Trophoblast cell (in vitro differentiated cells and primary cell): Measurements from ENCODE around the gene SFRP4.

ENCODE experiments used
- DNase-seq, 2 donors: peaks; one replicate each; pipeline ENCODE4 v3.0.0-alpha.2; 2016
- H2AFZ ChIP-seq: 2 replicates; pipeline ENCODE4 v1.6.1; 2013; ENCODE audit warnings: low read length, moderate library complexity, mild to moderate bottlenecking; ENCODE audit not compliant: insufficient read depth, poor library complexity
- H2AK5ac ChIP-seq: 2 replicates; pipeline ENCODE4 v1.6.1; 2013; ENCODE audit warnings: mild to moderate bottlenecking, low read length
- H2BK120ac ChIP-seq: 2 replicates; pipeline ENCODE4 v1.6.1; 2013; ENCODE audit warnings: low read length, mild to moderate bottlenecking, moderate library complexity; ENCODE audit not compliant: insufficient read depth, poor library complexity
- H2BK12ac ChIP-seq: 2 replicates; pipeline ENCODE4 v1.6.1; 2013; ENCODE audit warnings: mild to moderate bottlenecking, low read length, moderate library complexity
- H2BK5ac ChIP-seq: 2 replicates; pipeline ENCODE4 v1.6.1; 2013; ENCODE audit warnings: low read length, low read depth, moderate library complexity, mild to moderate bottlenecking; ENCODE audit not compliant: poor library complexity
- H3K14ac ChIP-seq: 2 replicates; pipeline ENCODE4 v1.6.1; 2013; ENCODE audit warnings: mild to moderate bottlenecking, low read length
- H3K18ac ChIP-seq: 2 replicates; pipeline ENCODE4 v1.6.1; 2013; ENCODE audit warnings: mild to moderate bottlenecking, low read length
- H3K23ac ChIP-seq: 2 replicates; pipeline ENCODE4 v1.6.1; 2013; ENCODE audit warnings: low read length
- H3K27ac ChIP-seq: 2 replicates; pipeline ENCODE4 v1.5.1; 2013; ENCODE audit warnings: low read depth, mild to moderate bottlenecking, inconsistent platforms, low read length, moderate library complexity
- H3K27me3 ChIP-seq: 2 replicates; pipeline ENCODE4 v1.6.1; 2013; ENCODE audit warnings: inconsistent platforms, mild to moderate bottlenecking, low read length, moderate library complexity; ENCODE audit not compliant: insufficient read depth
- H3K36me3 ChIP-seq, 2 experiments: 1 replicate in 1 of 2; 2 replicates in 1 of 2; pipeline ENCODE4 v1.6.1; 2013; ENCODE audit warnings: low read length in 2 of 2, mild to moderate bottlenecking in 2 of 2, moderate library complexity in 1 of 2; ENCODE audit not compliant: insufficient read depth in 2 of 2, control insufficient read depth in 1 of 2
- H3K4ac ChIP-seq: 2 replicates; pipeline ENCODE4 v1.6.1; 2013; ENCODE audit warnings: low read depth, mild to moderate bottlenecking, low read length, moderate library complexity
- H3K4me1 ChIP-seq, 2 experiments: 1 replicate in 1 of 2; 2 replicates in 1 of 2; pipeline ENCODE4 v1.6.1; 2013; ENCODE audit warnings: low read length in 2 of 2, mild to moderate bottlenecking in 2 of 2, moderate library complexity in 1 of 2; ENCODE audit not compliant: insufficient read depth in 2 of 2, control insufficient read depth in 1 of 2
- H3K4me2 ChIP-seq: 2 replicates; pipeline ENCODE4 v1.6.1; 2013; ENCODE audit warnings: inconsistent platforms, mild to moderate bottlenecking, low read length, moderate library complexity
- H3K4me3 ChIP-seq: 2 replicates; pipeline ENCODE4 v1.5.1; 2013; ENCODE audit warnings: mild to moderate bottlenecking, low read depth, low read length, inconsistent platforms
- H3K79me1 ChIP-seq: one replicate; pipeline ENCODE4 v1.6.1; 2013; ENCODE audit warnings: low read length
- H3K79me2 ChIP-seq: 2 replicates; pipeline ENCODE4 v1.6.1; 2013; ENCODE audit warnings: low read length, mild to moderate bottlenecking; ENCODE audit not compliant: control insufficient read depth, insufficient read depth, poor library complexity
- H3K9ac ChIP-seq: 2 replicates; pipeline ENCODE4 v1.6.1; 2013; ENCODE audit warnings: mild to moderate bottlenecking, low read length
- H3K9me3 ChIP-seq: 2 replicates; pipeline ENCODE4 v1.6.1; 2013; ENCODE audit warnings: low read depth, mild to moderate bottlenecking, control low read depth, inconsistent platforms, low read length; ENCODE audit not compliant: insufficient read depth
- H4K12ac ChIP-seq: 2 replicates; pipeline ENCODE4 v1.6.1; 2013; ENCODE audit warnings: low read depth, mild to moderate bottlenecking, low read length, moderate library complexity
- H4K8ac ChIP-seq: 2 replicates; pipeline ENCODE4 v1.6.1; 2013; ENCODE audit warnings: low read depth, mild to moderate bottlenecking, low read length, moderate library complexity
- H4K91ac ChIP-seq: one replicate; pipeline ENCODE4 v1.6.1; 2013; ENCODE audit warnings: low read depth, mild to moderate bottlenecking, low read length, moderate library complexity
- WGBS: extraction: QIAGEN DNeasy Blood & Tissue Kit; methylation state at CpG from one replicate; pipeline ENCODE4 v1.1.7; 2013; ENCODE audit warnings: missing lambda C conversion rate; ENCODE audit not compliant: insufficient read length, insufficient coverage; ENCODE audit errors: extremely low coverage; 5-methylcytosine and 5-hydroxymethylcytosine counted together

SFRP4 gene

DNA sequence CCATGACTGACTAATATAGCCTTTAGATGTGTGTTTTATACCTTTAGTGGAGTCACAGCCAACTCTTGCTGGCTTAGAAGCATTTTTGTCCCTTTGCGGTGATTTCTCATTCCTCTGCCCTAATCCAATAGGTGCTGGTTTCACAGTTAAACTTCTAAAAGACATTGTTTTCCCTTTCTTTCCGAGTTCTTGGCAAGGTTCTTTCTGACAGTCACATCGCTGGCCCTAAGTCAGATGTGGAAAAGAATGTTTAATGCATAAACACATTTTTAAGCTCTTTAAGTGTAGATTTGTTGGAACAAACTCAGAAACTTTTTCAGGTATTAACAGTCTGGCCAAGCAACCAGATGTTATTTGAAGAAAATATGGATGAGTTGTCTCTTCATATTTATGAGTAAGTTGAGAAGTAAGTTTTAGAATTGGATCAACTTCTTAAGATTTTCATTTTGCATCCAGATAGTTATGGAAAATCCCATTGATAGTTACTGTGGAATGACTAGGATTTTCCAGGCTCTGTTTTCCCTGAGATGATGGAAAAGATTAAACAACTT is 7.9 kb upstream of the SFRP4 start:
- Histone ChIP-seq H2BK5ac (no peak overlapping the region), H3K9me3 (no peaks in the 10 kb centered on the region), H4K91ac (no peak overlapping the region), H2AK5ac (no peak overlapping the region), H2BK120ac (no peak overlapping the region), H2BK12ac (no peak overlapping the region), H3K36me3 (no peaks in the 10 kb centered on the region), H3K14ac (no peak overlapping the region), H3K79me1 (no peaks in the 10 kb centered on the region), H3K23ac (no peak overlapping the region), H3K79me2 (no peaks in the 10 kb centered on the region), H2AFZ (no peak overlapping the region), H3K4me2 (no peak overlapping the region), H3K27me3 (peaks cover 15% of the 10 kb centered on the region), H3K9ac (no peak overlapping the region), H3K4ac (no peak overlapping the region), H3K18ac (no peak overlapping the region), H4K12ac (no peak overlapping the region), H3K27ac (no peak overlapping the region), H3K4me3 (no peak overlapping the region), H4K8ac (no peak overlapping the region), H3K4me1 (peaks cover 7 to 11% of the 10 kb centered on the region in 2 experiments)
- DNase-seq = no peak
- no CpG with 5 or more reads among the region's 3 CpGs for WGBS

DNA sequence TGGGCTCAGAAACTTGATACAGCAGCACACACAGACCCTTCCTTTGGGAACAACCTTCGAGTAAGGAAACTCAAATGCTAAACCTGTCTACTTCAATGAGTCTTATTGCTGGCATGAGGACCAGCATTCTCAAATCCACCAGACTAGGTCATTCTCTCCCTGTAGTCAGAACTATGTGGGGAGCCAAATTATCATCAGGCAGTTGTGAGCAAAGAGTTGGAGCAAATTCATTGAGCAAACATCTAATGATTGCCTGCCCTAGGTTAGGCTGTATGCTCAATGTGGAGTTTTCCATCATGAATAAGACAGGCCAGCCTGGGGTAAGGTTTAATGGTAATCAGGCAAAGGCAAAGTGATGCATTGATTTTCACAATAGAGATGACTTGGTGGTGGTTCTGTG is 7.4 kb upstream of the SFRP4 start:
- Histone ChIP-seq H3K9me3 (no peaks in the 10 kb centered on the region), H3K27ac (no peak overlapping the region), H4K12ac (no peak overlapping the region), H3K23ac (no peak overlapping the region), H3K4me3 (no peak overlapping the region), H3K36me3 (no peaks in the 10 kb centered on the region), H3K4me2 (no peak overlapping the region), H4K8ac (no peak overlapping the region), H2AK5ac (no peak overlapping the region), H3K79me1 (no peaks in the 10 kb centered on the region), H3K4ac (no peak overlapping the region), H2BK12ac (no peak overlapping the region), H3K4me1 (peaks cover 7 to 11% of the 10 kb centered on the region in 2 experiments), H2BK5ac (no peak overlapping the region), H2BK120ac (no peak overlapping the region), H3K79me2 (no peaks in the 10 kb centered on the region), H3K27me3 (peaks cover 18% of the 10 kb centered on the region), H3K14ac (no peak overlapping the region), H3K18ac (no peak overlapping the region), H3K9ac (no peak overlapping the region), H4K91ac (no peak overlapping the region), H2AFZ (no peak overlapping the region)
- no peak for DNase-seq
- WGBS = no CpG with 5 or more reads among the region's 1 CpG

DNA sequence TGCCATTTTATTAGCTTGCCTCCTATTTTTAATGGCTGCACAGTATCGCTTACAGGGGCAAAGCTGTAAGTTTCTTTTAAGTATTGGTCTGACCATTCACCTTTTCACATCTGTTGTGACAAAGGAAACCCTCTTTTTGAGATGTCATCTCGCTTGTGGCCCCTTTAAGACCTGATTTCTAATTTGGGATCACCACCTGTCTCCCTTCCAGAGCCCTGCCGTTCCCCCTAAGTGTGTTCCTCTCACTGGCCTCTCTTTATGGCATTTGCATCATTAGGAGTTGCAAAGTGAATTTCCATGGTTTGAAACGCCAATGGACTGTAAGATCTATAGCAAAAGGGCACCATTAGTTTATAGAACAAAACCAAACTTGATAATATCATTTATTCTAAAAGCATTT is 5.3 kb upstream of the SFRP4 start:
- H2AK5ac ChIP-seq = no peak overlapping the region
- H3K4me1 ChIP-seq = peaks cover 8 to 11% of the 10 kb centered on the region in 2 experiments
- H3K27me3 ChIP-seq = peaks cover 21% of the 10 kb centered on the region
- H3K36me3 ChIP-seq = no peaks in the 10 kb centered on the region
- no CpG with 5 or more reads among the region's 4 CpGs for WGBS
- H3K9me3 ChIP-seq = no peaks in the 10 kb centered on the region
- H3K9ac ChIP-seq = no peak overlapping the region
- H4K8ac ChIP-seq = no peak overlapping the region
- no peak overlapping the region for H2AFZ ChIP-seq
- no peak overlapping the region for H3K18ac ChIP-seq
- no peaks in the 10 kb centered on the region for H3K79me1 ChIP-seq
- no peak overlapping the region for H3K14ac ChIP-seq
- H4K12ac ChIP-seq = no peak overlapping the region
- no peak overlapping the region for H4K91ac ChIP-seq
- no peak overlapping the region for H2BK5ac ChIP-seq
- H3K79me2 ChIP-seq = no peaks in the 10 kb centered on the region
- no peak overlapping the region for H3K4ac ChIP-seq
- H2BK120ac ChIP-seq = no peak overlapping the region
- H3K23ac ChIP-seq = no peak overlapping the region
- H3K4me2 ChIP-seq = no peak overlapping the region
- no peak overlapping the region for H2BK12ac ChIP-seq
- H3K4me3 ChIP-seq = no peak overlapping the region
- no peak for DNase-seq
- no peak overlapping the region for H3K27ac ChIP-seq

DNA sequence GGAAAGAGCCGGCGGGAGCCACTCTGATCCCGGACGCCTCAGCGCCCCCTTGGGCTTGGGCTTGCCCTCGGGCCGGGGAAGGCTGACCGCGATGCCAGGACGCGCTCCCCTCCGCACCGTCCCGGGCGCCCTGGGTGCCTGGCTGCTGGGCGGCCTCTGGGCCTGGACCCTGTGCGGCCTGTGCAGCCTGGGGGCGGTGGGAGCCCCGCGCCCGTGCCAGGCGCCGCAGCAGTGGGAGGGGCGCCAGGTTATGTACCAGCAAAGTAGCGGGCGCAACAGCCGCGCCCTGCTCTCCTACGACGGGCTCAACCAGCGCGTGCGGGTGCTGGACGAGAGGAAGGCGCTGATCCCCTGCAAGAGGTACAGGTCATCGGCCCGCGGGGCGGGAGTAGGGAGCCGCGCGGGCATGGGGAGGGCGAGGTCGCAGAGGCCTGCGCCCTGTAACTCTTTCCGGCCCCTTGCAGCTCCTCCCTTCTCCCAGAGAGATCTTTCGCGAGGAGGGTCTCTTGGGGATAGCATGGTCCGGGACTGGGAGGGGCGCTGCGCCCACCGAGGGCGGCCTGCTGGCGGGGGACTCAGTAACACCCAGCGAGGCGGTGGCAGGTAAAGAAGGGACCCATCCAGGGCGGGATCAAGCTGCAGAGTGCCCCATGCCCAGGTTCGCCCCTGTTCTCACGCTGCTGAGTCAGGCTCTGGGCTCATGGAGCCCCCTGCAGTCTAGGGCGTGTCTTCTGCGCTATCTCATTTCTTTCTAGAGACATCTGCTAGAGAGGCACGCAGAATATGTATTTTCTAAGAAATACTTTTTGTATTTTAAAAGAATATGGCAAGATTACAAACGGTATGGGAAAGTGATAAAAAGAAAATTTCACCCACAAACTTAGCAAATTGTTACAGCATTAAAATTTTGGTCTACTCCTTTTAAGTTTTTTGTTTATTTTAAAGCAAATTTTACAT is 4.5 kb upstream of the SFRP4 start:
- WGBS = no CpG with 5 or more reads among the region's 63 CpGs
- H3K4me3 ChIP-seq = peak overlapping the region; percentile 71
- H3K4ac ChIP-seq = no peak overlapping the region
- no peak overlapping the region for H3K23ac ChIP-seq
- H2AFZ ChIP-seq = peak overlapping the region; percentile 52
- H2BK12ac ChIP-seq = no peak overlapping the region
- no peak overlapping the region for H4K12ac ChIP-seq
- no peak overlapping the region for H3K14ac ChIP-seq
- DNase-seq = peak in 1 of 2 donors; percentile 31
- H2BK120ac ChIP-seq = no peak overlapping the region
- no peak overlapping the region for H4K8ac ChIP-seq
- H3K79me1 ChIP-seq = no peaks in the 10 kb centered on the region
- H3K9me3 ChIP-seq = peaks cover 3% of the 10 kb centered on the region
- no peak overlapping the region for H2BK5ac ChIP-seq
- H3K79me2 ChIP-seq = no peaks in the 10 kb centered on the region
- H4K91ac ChIP-seq = no peak overlapping the region
- peak overlapping the region; percentile 24 for H3K9ac ChIP-seq
- no peak overlapping the region for H3K27ac ChIP-seq
- no peak overlapping the region for H2AK5ac ChIP-seq
- H3K4me2 ChIP-seq = peak overlapping the region; percentile 95
- no peak overlapping the region for H3K18ac ChIP-seq
- no peaks in the 10 kb centered on the region for H3K36me3 ChIP-seq
- peaks cover 25% of the 10 kb centered on the region for H3K27me3 ChIP-seq
- peaks cover 11 to 14% of the 10 kb centered on the region in 2 experiments for H3K4me1 ChIP-seq
